Keratinocyte (primary cell): ENCODE measurements around the gene SLC6A3. TPM values are rescaled to one million over a fixed set of nuclear protein-coding genes. Genes with fewer than 3 reads are reported as not detected.

ENCODE experiments used
- DNase-seq: peaks from one replicate; pipeline ENCODE4 v3.0.0-alpha.2; 2011; ENCODE audit warnings: low read depth, missing footprints, low spot score
- FAIRE-seq: peaks from 2 replicates; lab custom pipeline; 2011; peaks lifted over from hg19 to GRCh38; lab: Jason Lieb, UNC
- H2AFZ ChIP-seq: 2 replicates; pipeline ENCODE4 v1.6.0; 2012; ENCODE audit warnings: low read length, control low read depth, inconsistent platforms; ENCODE audit not compliant: control insufficient read depth
- H3K27ac ChIP-seq: 2 replicates; pipeline ENCODE4 v1.5.1; 2011; ENCODE audit warnings: low read length; ENCODE audit not compliant: control insufficient read depth, insufficient read depth
- H3K27me3 ChIP-seq: 3 replicates; pipeline ENCODE4 v1.6.0; 2011; ENCODE audit warnings: low read length; ENCODE audit not compliant: control insufficient read depth, insufficient read depth; ENCODE audit errors: extremely low read depth
- H3K36me3 ChIP-seq, 2 experiments: 2 replicates in 1 of 2; 3 replicates in 1 of 2; pipeline ENCODE4 v1.5.1; 2011; ENCODE audit warnings: low read length in 2 of 2, mild to moderate bottlenecking in 1 of 2; ENCODE audit not compliant: control insufficient read depth in 2 of 2, insufficient read depth in 2 of 2; ENCODE audit errors: extremely low read depth in 1 of 2
- H3K4me1 ChIP-seq: 3 replicates; pipeline ENCODE4 v1.5.1; 2011; ENCODE audit warnings: low read length; ENCODE audit not compliant: control insufficient read depth, insufficient read depth; ENCODE audit errors: extremely low read depth
- H3K4me2 ChIP-seq: 3 replicates; pipeline ENCODE4 v1.6.0; 2011; ENCODE audit warnings: low read depth, low read length; ENCODE audit not compliant: control insufficient read depth, insufficient read depth; ENCODE audit errors: extremely low read depth
- H3K4me3 ChIP-seq, 3 experiments: fragments of 200-600 bp in 1 of 3; sonication (generic) in 1 of 3; 2 replicates in 2 of 3; 3 replicates in 1 of 3; pipeline ENCODE4 v1.5.1; 2011 to 2016; ENCODE audit warnings: low read length in 3 of 3, mild to moderate bottlenecking in 3 of 3, control low read depth in 2 of 3, inconsistent platforms in 1 of 3, low read depth in 1 of 3, mixed read lengths in 1 of 3, mixed run types in 1 of 3, moderate library complexity in 1 of 3; ENCODE audit not compliant: control insufficient read depth in 2 of 3, insufficient read depth in 2 of 3; ENCODE audit errors: extremely low read depth in 1 of 3
- H3K79me2 ChIP-seq: 2 replicates; pipeline ENCODE4 v1.6.0; 2012; ENCODE audit warnings: low read length; ENCODE audit not compliant: control insufficient read depth, insufficient read depth
- H3K9ac ChIP-seq: 3 replicates; pipeline ENCODE4 v1.6.0; 2011; ENCODE audit warnings: low read length; ENCODE audit not compliant: control insufficient read depth, insufficient read depth; ENCODE audit errors: extremely low read depth
- H3K9me1 ChIP-seq: 3 replicates; pipeline ENCODE4 v1.6.0; 2011; ENCODE audit warnings: low read length; ENCODE audit not compliant: control insufficient read depth, insufficient read depth; ENCODE audit errors: extremely low read depth
- H3K9me3 ChIP-seq: 2 replicates; pipeline ENCODE4 v1.5.1; 2012; ENCODE audit warnings: low read depth, low read length; ENCODE audit not compliant: control insufficient read depth
- H4K20me1 ChIP-seq: 3 replicates; pipeline ENCODE4 v1.6.0; 2011; ENCODE audit warnings: low read length; ENCODE audit not compliant: control insufficient read depth, insufficient read depth; ENCODE audit errors: extremely low read depth
- EZH2 ChIP-seq: IDR thresholded peaks from one replicate; pipeline ENCODE4 v1.6.1; 2012; ENCODE audit warnings: inconsistent platforms, mild to moderate bottlenecking, low read length, moderate library complexity
- dilution Hi-C: fragments of 300-500 bp; cut with MboI; formaldehyde crosslinking; loops from one replicate; pipeline ENCODE4 v1.7.0; 2020; ENCODE audit warnings: low sequenced_read_pairs; ENCODE audit not compliant: extremely low pct_ligation_motif_present
- polyA plus RNA-seq, 5 experiments: library from polyadenylated mRNA; depleted of rRNA in 3 of 5; stranded (reverse) in 3 of 5; stranded (forward) in 1 of 5; unstranded in 1 of 5; fragments of >200 nt; gene quantifications; 1 replicate in 1 of 5; 2 replicates in 3 of 5; 3 replicates in 1 of 5; pipeline versions ENCODE4 v1.2.1 to v1.2.3, GENCODE V29; 2011 to 2012; ENCODE audit warnings: missing spikeins in 2 of 5, low read depth in 1 of 5, low replicate concordance in 1 of 5
- TF ChIP-seq, protein P1 (sequence below), 3 experiments: IDR thresholded peaks in 1 of 3; conservative IDR thresholded peaks in 1 of 3; optimal IDR thresholded peaks in 1 of 3; 2 replicates in 2 of 3; 3 replicates in 1 of 3; pipeline versions ENCODE3 to v1.5.1; 2011; ENCODE audit warnings: low read length in 3 of 3, mild to moderate bottlenecking in 3 of 3, moderate library complexity in 2 of 3, control low read depth in 1 of 3, inconsistent platforms in 1 of 3; ENCODE audit not compliant: insufficient read depth in 2 of 3; ENCODE audit errors: extremely low read depth in 1 of 3

The SLC6A3 gene
- polyA plus RNA-seq, 1 donor (not counting 4 experiments of a cell fraction or from before 2014, with no cell fraction given), result 0.03 TPM

DNA sequence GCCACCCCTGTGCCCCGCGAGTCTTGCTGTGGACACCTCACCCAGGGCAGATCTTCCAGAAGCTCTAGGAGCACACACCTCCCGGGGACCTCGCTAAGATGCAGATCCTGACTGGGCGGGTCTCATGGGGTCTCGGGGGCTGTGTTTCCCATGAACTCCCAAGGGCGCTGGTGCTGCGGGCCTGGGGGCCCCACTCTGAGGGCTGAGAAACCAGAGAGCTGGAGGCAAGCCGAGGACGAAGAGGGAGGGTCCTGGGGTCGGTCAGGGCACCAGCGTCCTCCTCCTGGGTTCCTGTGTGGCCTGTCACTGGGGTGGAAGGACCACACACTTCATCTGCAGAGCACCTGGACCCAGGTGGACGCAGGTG lies 30.2 kb downstream of the SLC6A3 start:
- Histone ChIP-seq H3K4me2 (no peak overlapping the region), H3K79me2 (no peaks in the 10 kb centered on the region), H3K4me1 (no peaks in the 10 kb centered on the region), H3K27ac (no peak overlapping the region), H3K4me3 (no peak overlapping the region), H3K9ac (no peak overlapping the region), H3K36me3 (no peaks in the 10 kb centered on the region), H3K9me3 (peaks cover 3% of the 10 kb centered on the region), H3K9me1 (no peaks in the 10 kb centered on the region), H2AFZ (no peak overlapping the region), H3K27me3 (peaks cover 13% of the 10 kb centered on the region), H4K20me1 (no peaks in the 10 kb centered on the region)
- TF ChIP-seq, protein P1, sequence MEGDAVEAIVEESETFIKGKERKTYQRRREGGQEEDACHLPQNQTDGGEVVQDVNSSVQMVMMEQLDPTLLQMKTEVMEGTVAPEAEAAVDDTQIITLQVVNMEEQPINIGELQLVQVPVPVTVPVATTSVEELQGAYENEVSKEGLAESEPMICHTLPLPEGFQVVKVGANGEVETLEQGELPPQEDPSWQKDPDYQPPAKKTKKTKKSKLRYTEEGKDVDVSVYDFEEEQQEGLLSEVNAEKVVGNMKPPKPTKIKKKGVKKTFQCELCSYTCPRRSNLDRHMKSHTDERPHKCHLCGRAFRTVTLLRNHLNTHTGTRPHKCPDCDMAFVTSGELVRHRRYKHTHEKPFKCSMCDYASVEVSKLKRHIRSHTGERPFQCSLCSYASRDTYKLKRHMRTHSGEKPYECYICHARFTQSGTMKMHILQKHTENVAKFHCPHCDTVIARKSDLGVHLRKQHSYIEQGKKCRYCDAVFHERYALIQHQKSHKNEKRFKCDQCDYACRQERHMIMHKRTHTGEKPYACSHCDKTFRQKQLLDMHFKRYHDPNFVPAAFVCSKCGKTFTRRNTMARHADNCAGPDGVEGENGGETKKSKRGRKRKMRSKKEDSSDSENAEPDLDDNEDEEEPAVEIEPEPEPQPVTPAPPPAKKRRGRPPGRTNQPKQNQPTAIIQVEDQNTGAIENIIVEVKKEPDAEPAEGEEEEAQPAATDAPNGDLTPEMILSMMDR (optimal IDR thresholded peaks at IDR 0.05 in 1 of 3, IDR thresholded peaks at IDR 0.05 in 1 of 3, conservative IDR thresholded peaks at IDR 0.05 in 1 of 3; ENCODE audit: extremely low read depth in 1 of 3, insufficient read depth in 2 of 3, low read length in 3 of 3), result no peak
- TF ChIP-seq EZH2, result no peak
- DNase-seq (no peak), FAIRE-seq (no peak)
- dilution Hi-C loops, result no loop called here

- H3K27me3 ChIP-seq, result peaks cover 13% of the 10 kb centered on the region
- peaks cover 3% of the 10 kb centered on the region for H3K9me3 ChIP-seq
- no peaks in the 10 kb centered on the region for H3K9me1 ChIP-seq
- H3K9ac ChIP-seq, result no peak overlapping the region
- dilution Hi-C loops, result no loop called here
- no peak overlapping the region for H2AFZ ChIP-seq
- H3K4me3 ChIP-seq, result no peak overlapping the region
- H3K36me3 ChIP-seq, result no peaks in the 10 kb centered on the region
- no peak for FAIRE-seq
- no peaks in the 10 kb centered on the region for H3K79me2 ChIP-seq
- no peaks in the 10 kb centered on the region for H4K20me1 ChIP-seq
- no peak overlapping the region for H3K4me2 ChIP-seq
- H3K4me1 ChIP-seq, result no peaks in the 10 kb centered on the region
- TF ChIP-seq, protein P1 (optimal IDR thresholded peaks at IDR 0.05 in 1 of 3, IDR thresholded peaks at IDR 0.05 in 1 of 3, conservative IDR thresholded peaks at IDR 0.05 in 1 of 3; ENCODE audit: extremely low read depth in 1 of 3, insufficient read depth in 2 of 3, low read length in 3 of 3), result no peak
- TF ChIP-seq EZH2, result no peak
- no peak for DNase-seq
- no peak overlapping the region for H3K27ac ChIP-seq
Measured at GRCh38 chr5:1414311-1415058, 30.8 kb downstream of the SLC6A3 start.
